Stimulated activated naive CD8-positive, alpha-beta T cell treated with anti-CD3 and anti-CD28 coated beads, Interleukin-15, Interleukin-2, amounts not matched to agents 100 U/mL and 50 U/mL, for 24 hours (primary cell): ENCODE results near the gene AGPAT2.
A peak's percentile ranks its signal among the peaks of the same experiment; 100 is the strongest.
"Not testable (repeated sequence)": the region's sequence is repeated elsewhere in the genome, so short reads cannot be mapped to it uniquely, and the experiment has no call there.

Experiments
- ATAC-seq: fragments of 150-1000 bp; cut with Tn5 transposase; one replicate; pipeline ENCODE4 v1.10.0; 2021
- DNase-seq: peaks from one replicate; pipeline ENCODE4 v3.0.0; 2021

Gene AGPAT2

GRCh38 chr9:136645352-136645902, 41.8 kb downstream of the AGPAT2 start:
- ATAC-seq: no peak

GRCh38 chr9:136644593-136645351, 42.5 kb downstream of the AGPAT2 start:
- DNase-seq (peak; percentile 84), ATAC-seq (peak; percentile 94)

More at GRCh38 chr9:136645352-136645902, 41.8 kb downstream of the AGPAT2 start:
- DNase-seq: no peak

GRCh38 chr9:136644343-136644592, 43.0 kb downstream of the AGPAT2 start:
- no peak for DNase-seq
- ATAC-seq: no peak

- no peak for ATAC-seq
Observed at GRCh38 chr9:136643596-136644342, 43.5 kb downstream of the AGPAT2 start.

GRCh38 chr9:136642439-136642921, 44.8 kb downstream of the AGPAT2 start:
- DNase-seq: no peak

More at GRCh38 chr9:136643596-136644342, 43.5 kb downstream of the AGPAT2 start:
- no peak for DNase-seq

GRCh38 chr9:136640171-136641111, 46.8 kb downstream of the AGPAT2 start:
- no peak for ATAC-seq
- DNase-seq: no peak

More at GRCh38 chr9:136642439-136642921, 44.8 kb downstream of the AGPAT2 start:
- ATAC-seq: no peak

- DNase-seq (no peak), ATAC-seq (no peak)
Observed at GRCh38 chr9:136634904-136635303, 52.4 kb downstream of the AGPAT2 start.

- not testable (repeated sequence) for DNase-seq, ATAC-seq
Observed at GRCh38 chr9:136632491-136633106, 54.7 kb downstream of the AGPAT2 start.

- not testable (repeated sequence) for DNase-seq, ATAC-seq
Observed at GRCh38 chr9:136632072-136632471, 55.2 kb downstream of the AGPAT2 start.

GRCh38 chr9:136631038-136632000, 55.9 kb downstream of the AGPAT2 start:
- DNase-seq (peak; percentile 81), ATAC-seq (peak; percentile 85)

- ATAC-seq: no peak
- no peak for DNase-seq
Observed at GRCh38 chr9:136630662-136630992, 56.6 kb downstream of the AGPAT2 start.

GRCh38 chr9:136629879-136630661, 57.2 kb downstream of the AGPAT2 start:
- DNase-seq: peak; percentile 76
- ATAC-seq: peak; percentile 31

GRCh38 chr9:136629001-136629878, 58.0 kb downstream of the AGPAT2 start:
- no peak for ATAC-seq
- DNase-seq: no peak

GRCh38 chr9:136628268-136628667, 59.0 kb downstream of the AGPAT2 start:
- DNase-seq (no peak), ATAC-seq (no peak)

- DNase-seq (no peak), ATAC-seq (no peak)
Observed at GRCh38 chr9:136627703-136628102, 59.6 kb downstream of the AGPAT2 start.

GRCh38 chr9:136626740-136627642, 60.3 kb downstream of the AGPAT2 start:
- DNase-seq: no peak
- ATAC-seq: no peak

- ATAC-seq: no peak
Observed at GRCh38 chr9:136626066-136626725, 61.1 kb downstream of the AGPAT2 start.

More at GRCh38 chr9:136626066-136626725, 61.1 kb downstream of the AGPAT2 start:
- DNase-seq: no peak
